ENCODE measurements around the gene TUBG2.

The TUBG2 gene

DNA sequence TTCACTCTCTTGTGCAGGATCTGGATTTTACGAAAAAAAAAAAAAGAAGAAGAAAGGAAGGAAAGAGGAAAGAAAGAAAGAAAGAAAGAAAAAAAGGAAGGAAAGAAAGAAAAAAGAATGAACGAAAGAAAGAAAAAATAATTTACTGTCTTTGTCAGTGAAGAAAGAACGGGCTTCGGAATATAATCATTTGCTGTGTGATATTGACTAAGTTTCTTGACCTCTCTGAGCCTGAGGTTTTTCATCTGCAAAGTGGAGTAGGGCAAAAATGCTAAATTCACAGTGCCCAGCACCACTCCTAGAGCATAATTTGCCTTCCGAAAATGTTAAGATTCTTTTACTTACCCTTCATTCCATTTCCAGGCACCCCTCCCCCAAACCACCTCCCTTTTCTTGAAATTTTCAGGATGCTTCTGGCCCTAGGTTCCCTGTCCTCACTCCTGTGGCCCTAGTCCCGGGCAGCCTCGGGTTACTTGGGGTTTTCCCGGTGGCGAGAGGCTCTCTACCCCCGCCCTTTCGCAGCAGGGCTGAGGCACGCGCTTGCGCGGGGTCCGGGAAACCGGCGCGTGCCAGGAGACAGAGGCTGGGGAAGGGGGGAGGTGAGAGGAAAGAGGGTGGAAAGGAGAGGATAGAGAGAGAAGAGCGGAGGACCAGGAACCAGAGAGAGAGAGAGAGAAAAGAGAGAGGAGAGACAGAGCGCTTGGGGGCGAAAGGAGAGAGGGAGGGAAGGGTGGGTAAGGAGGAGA, 23.1 kb downstream of the TUBG2 start, which contains the start of gene CNTNAP1:
CNTNAP1 (plus strand) TSS at position 556 of the 746 bp plus-strand sequence. CDS start 299 bp downstream, outside the sequence.
- Histone ChIP-seq H3K4me1 (ENCODE audit: insufficient read depth, low read length) (peaks cover 33% of the 10 kb centered on the region), H3K36me3 (ENCODE audit: insufficient read depth, low read length) (peaks cover 10% of the 10 kb centered on the region), H3K27me3 (ENCODE audit: control insufficient read depth in 1 of 2, insufficient read depth in 2 of 2, low read length in 2 of 2) (no peaks in the 10 kb centered on the region), H3K4me3 (ENCODE audit: low read depth in 1 of 2, low read length in 2 of 2) (peak within 1 kb of the TSS; percentile 58 to 71), H3K9ac (ENCODE audit: low read length) (peak within 1 kb of the TSS; percentile 71), H3K9me3 (ENCODE audit: low read length) (no peaks in the 10 kb centered on the region), H3K27ac (ENCODE audit: low read depth, low read length) (peak within 1 kb of the TSS; percentile 95)

- peaks cover 10% of the 10 kb centered on the region for H3K36me3 ChIP-seq (ENCODE audit: insufficient read depth, low read length)
- no peaks in the 10 kb centered on the region for H3K27me3 ChIP-seq (ENCODE audit: control insufficient read depth in 1 of 2, insufficient read depth in 2 of 2, low read length in 2 of 2)
- no peaks in the 10 kb centered on the region for H3K9me3 ChIP-seq (ENCODE audit: low read length)
- peak overlapping the region; percentile 95 for H3K27ac ChIP-seq (ENCODE audit: low read depth, low read length)
- H3K9ac ChIP-seq (ENCODE audit: low read length) = peak overlapping the region; percentile 71
- peak overlapping the region; percentile 58 to 71 for H3K4me3 ChIP-seq (ENCODE audit: low read depth in 1 of 2, low read length in 2 of 2)
- H3K4me1 ChIP-seq (ENCODE audit: insufficient read depth, low read length) = peaks cover 33% of the 10 kb centered on the region
Measured at GRCh38 chr17:42682722-42683403, 23.8 kb downstream of the TUBG2 start.

- peaks cover 14% of the 10 kb centered on the region for H3K36me3 ChIP-seq (ENCODE audit: insufficient read depth, low read length)
- H3K4me1 ChIP-seq (ENCODE audit: insufficient read depth, low read length) = peaks cover 31% of the 10 kb centered on the region
- peak overlapping the region; percentile 71 for H3K9ac ChIP-seq (ENCODE audit: low read length)
- H3K27me3 ChIP-seq (ENCODE audit: control insufficient read depth in 1 of 2, insufficient read depth in 2 of 2, low read length in 2 of 2) = no peaks in the 10 kb centered on the region
- H3K4me3 ChIP-seq (ENCODE audit: low read depth in 1 of 2, low read length in 2 of 2) = peak overlapping the region; percentile 58 to 71
- H3K27ac ChIP-seq (ENCODE audit: low read depth, low read length) = peak overlapping the region; percentile 95
- H3K9me3 ChIP-seq (ENCODE audit: low read length) = no peaks in the 10 kb centered on the region
Measured at GRCh38 chr17:42683407-42684034, 24.4 kb downstream of the TUBG2 start.

- Histone ChIP-seq H3K4me3 (ENCODE audit: low read depth in 1 of 2, low read length in 2 of 2) (no peak overlapping the region), H3K9ac (ENCODE audit: low read length) (no peak overlapping the region), H3K36me3 (ENCODE audit: insufficient read depth, low read length) (peaks cover 18% of the 10 kb centered on the region), H3K4me1 (ENCODE audit: insufficient read depth, low read length) (peaks cover 20% of the 10 kb centered on the region), H3K27me3 (ENCODE audit: control insufficient read depth in 1 of 2, insufficient read depth in 2 of 2, low read length in 2 of 2) (no peaks in the 10 kb centered on the region), H3K9me3 (ENCODE audit: low read length) (no peaks in the 10 kb centered on the region), H3K27ac (ENCODE audit: low read depth, low read length) (peak overlapping the region; percentile 95)
Measured at GRCh38 chr17:42684929-42685556, 26.0 kb downstream of the TUBG2 start.

DNA sequence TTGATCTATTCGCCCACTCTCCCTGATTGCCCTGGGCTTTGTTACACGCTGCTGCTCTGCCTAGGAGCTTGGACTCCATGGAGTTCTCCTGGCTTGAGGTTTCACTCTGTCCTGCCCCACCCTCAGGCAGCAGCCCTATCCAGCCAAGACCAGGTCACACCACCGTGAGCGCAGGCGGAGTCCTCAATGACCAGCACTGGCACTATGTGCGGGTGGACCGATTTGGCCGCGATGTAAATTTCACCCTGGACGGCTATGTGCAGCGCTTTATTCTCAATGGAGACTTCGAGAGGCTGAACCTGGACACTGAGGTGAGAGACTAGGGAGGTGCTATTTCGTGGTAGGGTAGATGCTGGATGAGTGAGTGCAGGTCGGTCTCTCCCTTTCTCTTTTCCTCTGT, 26.7 kb downstream of the TUBG2 start:
- no peak overlapping the region for H3K4me3 ChIP-seq (ENCODE audit: low read depth in 1 of 2, low read length in 2 of 2)
- no peak overlapping the region for H3K9ac ChIP-seq (ENCODE audit: low read length)
- no peak overlapping the region for H3K27ac ChIP-seq (ENCODE audit: low read depth, low read length)
- H3K27me3 ChIP-seq (ENCODE audit: control insufficient read depth in 1 of 2, insufficient read depth in 2 of 2, low read length in 2 of 2) = no peaks in the 10 kb centered on the region
- peaks cover 19% of the 10 kb centered on the region for H3K36me3 ChIP-seq (ENCODE audit: insufficient read depth, low read length)
- no peaks in the 10 kb centered on the region for H3K9me3 ChIP-seq (ENCODE audit: low read length)
- peaks cover 19% of the 10 kb centered on the region for H3K4me1 ChIP-seq (ENCODE audit: insufficient read depth, low read length)

DNA sequence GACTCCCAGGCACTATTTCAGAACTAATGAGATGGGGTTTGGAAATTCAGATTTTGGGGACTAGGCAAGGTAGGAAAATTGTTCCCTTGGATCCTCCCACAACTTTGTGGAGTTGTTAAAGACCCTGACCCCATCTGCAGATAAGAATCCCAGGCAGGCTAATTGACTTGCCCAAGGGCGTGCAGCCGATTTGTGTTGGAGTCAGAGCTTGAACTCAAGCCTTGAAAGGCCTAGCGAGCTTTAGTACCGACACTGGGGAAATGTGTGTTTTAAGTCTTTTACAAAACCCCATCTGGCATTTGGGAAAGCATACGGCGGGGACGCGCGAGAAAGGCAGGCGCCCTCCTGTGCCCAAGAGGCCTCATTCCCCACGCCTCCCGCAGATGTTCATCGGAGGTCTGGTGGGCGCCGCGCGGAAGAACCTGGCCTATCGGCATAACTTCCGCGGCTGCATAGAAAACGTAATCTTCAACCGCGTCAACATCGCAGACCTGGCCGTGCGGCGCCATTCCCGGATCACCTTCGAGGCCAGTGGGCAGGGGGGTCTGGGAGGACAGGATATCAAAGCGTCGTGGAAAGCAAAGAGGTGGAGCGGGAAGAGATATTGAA, 27.5 kb downstream of the TUBG2 start:
- peaks cover 27% of the 10 kb centered on the region for H3K36me3 ChIP-seq (ENCODE audit: insufficient read depth, low read length)
- no peaks in the 10 kb centered on the region for H3K27me3 ChIP-seq (ENCODE audit: control insufficient read depth in 1 of 2, insufficient read depth in 2 of 2, low read length in 2 of 2)

GRCh38 chr17:42687707-42688320, 28.7 kb downstream of the TUBG2 start:
- Histone ChIP-seq H3K27me3 (ENCODE audit: control insufficient read depth in 1 of 2, insufficient read depth in 2 of 2, low read length in 2 of 2) (no peaks in the 10 kb centered on the region), H3K36me3 (ENCODE audit: insufficient read depth, low read length) (peaks cover 33% of the 10 kb centered on the region), H3K9me3 (ENCODE audit: low read length) (no peaks in the 10 kb centered on the region), H3K4me3 (ENCODE audit: low read depth in 1 of 2, low read length in 2 of 2) (no peak overlapping the region), H3K9ac (ENCODE audit: low read length) (no peak overlapping the region), H3K4me1 (ENCODE audit: insufficient read depth, low read length) (peaks cover 6% of the 10 kb centered on the region), H3K27ac (ENCODE audit: low read depth, low read length) (no peak overlapping the region)

More for the DNA sequence above, 27.5 kb downstream of the TUBG2 start:
- no peak overlapping the region for H3K9ac ChIP-seq (ENCODE audit: low read length)
- no peak overlapping the region for H3K4me3 ChIP-seq (ENCODE audit: low read depth in 1 of 2, low read length in 2 of 2)
- H3K4me1 ChIP-seq (ENCODE audit: insufficient read depth, low read length) = peaks cover 13% of the 10 kb centered on the region
- no peaks in the 10 kb centered on the region for H3K9me3 ChIP-seq (ENCODE audit: low read length)
- H3K27ac ChIP-seq (ENCODE audit: low read depth, low read length) = no peak overlapping the region

GRCh38 chr17:42690596-42690995, 31.5 kb downstream of the TUBG2 start:
- no peaks in the 10 kb centered on the region for H3K9me3 ChIP-seq (ENCODE audit: low read length)
- no peak overlapping the region for H3K4me3 ChIP-seq (ENCODE audit: low read depth in 1 of 2, low read length in 2 of 2)
- H3K27ac ChIP-seq (ENCODE audit: low read depth, low read length) = no peak overlapping the region
- no peaks in the 10 kb centered on the region for H3K27me3 ChIP-seq (ENCODE audit: control insufficient read depth in 1 of 2, insufficient read depth in 2 of 2, low read length in 2 of 2)
- H3K9ac ChIP-seq (ENCODE audit: low read length) = no peak overlapping the region
- peaks cover 42% of the 10 kb centered on the region for H3K36me3 ChIP-seq (ENCODE audit: insufficient read depth, low read length)
- no peaks in the 10 kb centered on the region for H3K4me1 ChIP-seq (ENCODE audit: insufficient read depth, low read length)

GRCh38 chr17:42691021-42691545, 32.0 kb downstream of the TUBG2 start:
- no peak overlapping the region for H3K9ac ChIP-seq (ENCODE audit: low read length)
- no peaks in the 10 kb centered on the region for H3K4me1 ChIP-seq (ENCODE audit: insufficient read depth, low read length)
- no peak overlapping the region for H3K27ac ChIP-seq (ENCODE audit: low read depth, low read length)
- H3K27me3 ChIP-seq (ENCODE audit: control insufficient read depth in 1 of 2, insufficient read depth in 2 of 2, low read length in 2 of 2) = no peaks in the 10 kb centered on the region
- H3K36me3 ChIP-seq (ENCODE audit: insufficient read depth, low read length) = peaks cover 42% of the 10 kb centered on the region
- no peak overlapping the region for H3K4me3 ChIP-seq (ENCODE audit: low read depth in 1 of 2, low read length in 2 of 2)
- H3K9me3 ChIP-seq (ENCODE audit: low read length) = no peaks in the 10 kb centered on the region

GRCh38 chr17:42692489-42692888, 33.4 kb downstream of the TUBG2 start:
- Histone ChIP-seq H3K9ac (ENCODE audit: low read length) (no peak overlapping the region), H3K27ac (ENCODE audit: low read depth, low read length) (no peak overlapping the region), H3K36me3 (ENCODE audit: insufficient read depth, low read length) (peaks cover 52% of the 10 kb centered on the region), H3K27me3 (ENCODE audit: control insufficient read depth in 1 of 2, insufficient read depth in 2 of 2, low read length in 2 of 2) (no peaks in the 10 kb centered on the region), H3K4me1 (ENCODE audit: insufficient read depth, low read length) (no peaks in the 10 kb centered on the region), H3K4me3 (ENCODE audit: low read depth in 1 of 2, low read length in 2 of 2) (no peak overlapping the region), H3K9me3 (ENCODE audit: low read length) (no peaks in the 10 kb centered on the region)
